Muscle layer of colon (tissue), 2 donors: ENCODE results near the gene RINL.

Experiments used
- H3K27ac ChIP-seq: one replicate; pipeline ENCODE4 v1.7.0; 2013; ENCODE audit warnings: low read depth, mild to moderate bottlenecking, low read length, moderate library complexity
- H3K27me3 ChIP-seq, 2 donors: one replicate each; pipeline ENCODE4 v1.7.0; 2013; ENCODE audit warnings: low read length in 2 of 2, mild to moderate bottlenecking in 2 of 2; ENCODE audit not compliant: insufficient read depth in 2 of 2, control insufficient read depth in 1 of 2
- H3K36me3 ChIP-seq: one replicate; pipeline ENCODE4 v1.7.0; 2013; ENCODE audit warnings: mild to moderate bottlenecking, low read length; ENCODE audit not compliant: insufficient read depth
- H3K4me1 ChIP-seq: one replicate; pipeline ENCODE4 v1.7.0; 2013; ENCODE audit warnings: mild to moderate bottlenecking, low read length; ENCODE audit not compliant: insufficient read depth
- H3K4me3 ChIP-seq, 2 donors: one replicate each; pipeline ENCODE4 v1.7.0; 2013; ENCODE audit warnings: low read length in 2 of 2, low read depth in 1 of 2, mild to moderate bottlenecking in 1 of 2, moderate library complexity in 1 of 2
- H3K9ac ChIP-seq: one replicate; pipeline ENCODE4 v1.7.0; 2013; ENCODE audit warnings: low read length
- H3K9me3 ChIP-seq: one replicate; pipeline ENCODE4 v1.7.0; 2013; ENCODE audit warnings: mild to moderate bottlenecking, low read length
- donor health status: abdominal sarcoma.
- donor health status: Adenocarcinoma of cecum.

The RINL gene

DNA sequence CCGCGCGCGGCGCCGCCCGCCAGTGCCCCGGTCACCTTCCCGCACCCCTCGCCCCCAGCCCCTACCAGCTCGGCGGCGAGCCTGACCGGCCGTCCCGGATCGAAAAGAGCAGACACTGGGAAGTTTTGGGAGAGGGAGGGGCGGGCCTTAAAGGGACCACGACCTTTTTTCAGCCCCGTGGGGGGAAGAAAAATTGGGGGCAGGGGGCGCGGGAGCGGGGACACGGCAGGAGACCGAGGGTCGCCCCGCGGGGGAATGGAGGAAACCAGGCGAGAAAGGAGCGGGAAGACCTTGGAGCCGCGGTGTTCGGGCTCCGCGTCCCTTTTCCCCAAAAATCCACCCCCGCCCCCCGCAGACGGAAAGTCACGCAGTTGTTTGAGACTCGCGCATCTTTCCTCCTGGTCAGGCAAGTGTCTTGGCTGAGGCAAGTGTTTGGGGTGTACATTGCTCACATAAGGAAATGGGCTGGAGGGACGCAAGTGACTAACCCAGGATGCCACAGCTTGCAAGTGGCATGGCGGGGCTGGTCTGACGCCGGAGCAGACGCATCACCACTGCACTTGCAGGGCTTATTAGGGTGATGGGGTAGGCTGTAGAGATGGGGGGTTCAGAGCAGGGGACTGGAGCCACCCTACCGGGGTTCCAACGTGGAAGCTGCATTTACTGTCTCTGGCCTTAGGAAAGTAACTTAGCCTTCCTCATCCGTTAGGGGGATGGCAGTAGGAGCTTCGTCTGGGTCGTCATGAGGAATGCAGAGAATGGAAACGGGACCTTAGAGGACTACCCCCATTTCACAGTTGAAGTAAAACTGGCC lies 25.6 kb downstream of the RINL start:
- peaks cover 14% of the 10 kb centered on the region for H3K36me3 ChIP-seq
- no peaks in the 10 kb centered on the region for H3K9me3 ChIP-seq
- H3K4me1 ChIP-seq, result peaks cover 20% of the 10 kb centered on the region
- H3K4me3 ChIP-seq, result peak overlapping the region; percentile 72 to 78
- peak overlapping the region; percentile 99 for H3K27ac ChIP-seq
- peak overlapping the region; percentile 84 for H3K9ac ChIP-seq
- H3K27me3 ChIP-seq, result no peaks in the 10 kb centered on the region

DNA sequence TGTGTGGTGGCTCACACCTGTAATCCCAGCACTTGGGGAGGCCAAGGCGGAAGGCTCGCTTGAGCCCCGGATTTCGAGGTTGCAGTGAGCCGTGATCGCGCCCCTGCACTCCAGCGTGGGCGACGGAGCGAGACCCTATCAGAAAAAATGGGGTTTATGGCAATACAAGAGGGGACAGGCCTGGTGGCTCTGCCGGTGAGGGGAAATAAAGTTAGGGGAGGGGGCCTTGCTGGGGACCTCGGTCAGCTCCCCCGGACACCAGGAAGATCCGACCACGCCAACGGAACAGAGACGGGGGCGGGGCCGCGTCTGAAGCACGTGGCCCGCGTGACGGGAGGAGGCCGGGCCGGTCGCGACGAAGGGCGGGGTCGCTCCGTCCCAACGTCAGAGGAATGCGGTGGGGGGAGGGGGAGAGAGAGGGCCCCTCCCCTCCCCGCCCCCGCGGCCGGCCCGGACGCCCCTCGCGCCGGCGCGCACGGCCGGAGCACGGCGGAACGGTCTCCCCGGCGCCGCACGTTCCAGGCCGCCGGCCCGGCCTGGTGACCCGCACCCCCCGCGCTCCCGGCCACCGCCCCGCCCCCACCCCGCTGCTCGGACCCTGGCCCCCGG lies 26.3 kb downstream of the RINL start:
- Histone ChIP-seq H3K4me3 (peak overlapping the region; percentile 72 to 82), H3K9me3 (no peaks in the 10 kb centered on the region), H3K9ac (peak overlapping the region; percentile 84), H3K36me3 (peaks cover 21% of the 10 kb centered on the region), H3K27ac (peak overlapping the region; percentile 99), H3K4me1 (peaks cover 26% of the 10 kb centered on the region), H3K27me3 (no peaks in the 10 kb centered on the region)

DNA sequence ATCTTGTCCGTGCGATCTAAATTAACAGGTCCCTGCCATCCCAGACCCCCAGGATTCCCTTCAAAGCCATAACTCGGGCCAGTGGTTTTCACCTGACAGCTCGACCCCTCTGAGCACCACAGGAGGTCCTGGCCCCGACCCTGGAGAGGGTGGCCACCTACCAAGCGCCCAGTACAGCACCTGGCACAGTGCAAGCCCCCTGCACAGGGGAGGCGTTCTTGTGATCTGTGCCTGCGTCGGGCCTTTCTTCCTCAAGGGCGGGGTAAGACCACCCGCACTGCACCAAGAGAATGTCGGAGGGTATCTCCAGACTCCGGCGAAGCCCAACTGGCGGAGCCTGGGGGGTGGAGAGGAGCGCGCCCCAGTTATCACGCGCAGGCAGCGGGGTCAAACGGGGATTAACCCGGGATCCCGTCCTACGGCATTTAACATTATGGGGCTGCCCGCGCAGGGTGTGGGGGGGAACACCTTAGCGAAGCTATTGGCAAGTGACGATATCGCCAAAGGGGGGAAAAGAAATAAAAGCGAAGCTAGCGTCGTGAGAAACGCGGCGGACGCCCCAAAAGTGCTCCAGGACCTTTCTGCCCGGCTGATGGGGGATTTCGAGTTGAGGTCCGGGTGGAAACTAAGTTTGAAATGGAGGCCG lies 27.0 kb downstream of the RINL start:
- Histone ChIP-seq H3K36me3 (peaks cover 27% of the 10 kb centered on the region), H3K27ac (peak overlapping the region; percentile 91), H3K9ac (peak overlapping the region; percentile 71), H3K9me3 (no peaks in the 10 kb centered on the region), H3K4me1 (peaks cover 31% of the 10 kb centered on the region), H3K4me3 (peak overlapping the region; percentile 69 to 82), H3K27me3 (no peaks in the 10 kb centered on the region)

DNA sequence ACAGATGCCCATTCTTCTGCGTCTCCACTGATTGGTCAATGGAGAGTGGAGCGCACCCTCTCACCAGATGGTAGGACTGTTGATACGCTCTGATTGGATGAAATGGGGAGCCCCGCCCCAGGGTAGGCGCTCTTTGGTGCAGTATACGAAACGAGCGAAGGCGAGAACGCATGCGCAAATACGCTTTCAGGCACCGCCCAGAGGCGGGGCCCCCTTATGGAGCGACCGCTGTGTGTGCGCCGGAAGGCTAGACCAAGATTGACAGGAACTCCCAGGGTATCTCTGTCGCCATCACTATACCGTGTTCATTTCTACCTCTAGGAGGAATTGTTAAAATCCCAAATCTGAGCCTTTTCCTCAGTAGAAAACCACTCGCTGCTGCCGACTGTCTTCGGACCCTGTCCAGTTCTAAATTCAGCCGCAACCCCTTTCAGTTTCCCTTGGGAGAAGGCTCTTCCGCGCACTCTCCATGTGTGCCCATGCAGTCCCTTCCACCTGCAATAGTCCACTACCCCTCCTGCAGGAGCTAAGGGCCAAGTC lies 27.6 kb downstream of the RINL start:
- peaks cover 35% of the 10 kb centered on the region for H3K4me1 ChIP-seq
- H3K36me3 ChIP-seq, result peaks cover 33% of the 10 kb centered on the region
- no peaks in the 10 kb centered on the region for H3K9me3 ChIP-seq

DNA sequence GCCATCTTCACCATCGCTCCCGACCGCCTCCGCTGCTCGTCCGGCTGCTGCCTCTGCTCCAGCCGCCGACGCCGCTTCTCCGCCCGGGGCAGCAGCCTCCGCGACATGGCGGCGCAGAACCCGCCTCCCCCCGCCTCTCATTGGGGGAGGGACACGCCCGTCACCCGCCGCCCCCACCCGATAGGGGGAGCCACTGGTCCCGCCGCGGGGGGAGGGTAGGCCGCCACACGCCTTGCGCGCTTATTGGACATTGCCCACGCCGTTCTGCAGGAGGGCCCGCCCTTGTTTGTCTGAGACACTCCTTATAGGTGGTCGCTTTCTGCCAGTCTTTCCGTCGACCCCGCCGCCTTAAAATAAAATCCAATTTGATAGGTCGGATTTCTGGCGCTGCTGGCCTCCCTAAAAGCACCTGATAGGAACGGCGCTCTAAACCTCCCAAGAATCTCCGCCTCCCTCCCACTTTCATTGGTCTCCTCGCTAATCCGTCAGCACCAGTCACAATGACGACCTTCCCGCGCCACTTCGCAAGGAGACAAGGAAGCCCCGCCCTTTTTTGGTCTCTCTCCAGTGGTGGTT lies 28.1 kb downstream of the RINL start, which contains the start of gene HNRNPL:
TSS of gene HNRNPL (minus strand) at position 127 of the 576 bp plus-strand sequence. CDS start at position 107, 20 bp downstream.
- no peaks in the 10 kb centered on the region for H3K9me3 ChIP-seq
- peaks cover 39% of the 10 kb centered on the region for H3K36me3 ChIP-seq
- peak within 1 kb of the TSS; percentile 99 for H3K27ac ChIP-seq
- peak within 1 kb of the TSS; percentile 87 to 94 for H3K4me3 ChIP-seq
- H3K9ac ChIP-seq, result peak within 1 kb of the TSS; percentile 84
- peaks cover 37% of the 10 kb centered on the region for H3K4me1 ChIP-seq
- no peaks in the 10 kb centered on the region for H3K27me3 ChIP-seq

More for the DNA sequence above, 27.6 kb downstream of the RINL start:
- H3K4me3 ChIP-seq, result peak overlapping the region; percentile 69 to 82
- H3K27me3 ChIP-seq, result no peaks in the 10 kb centered on the region
- peak overlapping the region; percentile 91 for H3K27ac ChIP-seq
- H3K9ac ChIP-seq, result peak overlapping the region; percentile 71

DNA sequence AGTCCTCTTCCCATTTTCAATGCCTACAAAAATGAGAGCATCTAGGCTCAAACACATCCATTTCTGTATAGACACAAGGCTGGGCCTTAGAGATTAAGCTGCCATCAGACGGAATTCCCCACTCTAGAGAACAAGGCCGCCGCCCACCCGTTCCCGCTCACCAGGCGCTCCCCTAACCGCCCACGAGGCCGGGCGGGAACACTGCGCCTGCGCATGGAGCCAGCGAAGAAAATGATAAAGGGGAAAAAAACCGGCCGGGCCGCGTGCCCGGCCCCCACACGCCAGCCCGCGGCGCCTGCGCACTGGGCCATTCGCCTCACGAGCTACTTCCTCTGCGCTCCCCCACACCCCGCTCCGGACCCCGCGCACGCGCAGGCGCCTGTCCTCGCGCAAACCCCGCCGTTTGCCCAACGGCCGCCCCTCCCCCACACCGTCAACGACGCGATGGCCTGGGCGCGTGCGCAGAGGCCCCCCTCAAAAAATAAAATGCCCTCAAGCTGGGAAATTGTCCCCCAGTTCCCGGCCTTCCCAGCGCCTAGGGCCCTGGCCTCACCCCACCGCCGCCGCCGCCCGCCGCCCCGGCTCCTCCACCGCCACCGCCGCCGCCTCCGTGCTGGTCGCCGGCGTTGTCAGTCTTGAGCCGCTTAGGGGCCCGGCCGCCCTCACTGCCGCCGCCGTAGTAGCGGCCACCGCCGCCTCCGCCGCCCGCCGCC lies 28.8 kb downstream of the RINL start:
- peaks cover 45% of the 10 kb centered on the region for H3K36me3 ChIP-seq
- peak overlapping the region; percentile 87 to 94 for H3K4me3 ChIP-seq
- no peaks in the 10 kb centered on the region for H3K9me3 ChIP-seq
- peak overlapping the region; percentile 84 for H3K9ac ChIP-seq
- H3K4me1 ChIP-seq, result peaks cover 37% of the 10 kb centered on the region
- H3K27me3 ChIP-seq, result no peaks in the 10 kb centered on the region
- H3K27ac ChIP-seq, result peak overlapping the region; percentile 99

DNA sequence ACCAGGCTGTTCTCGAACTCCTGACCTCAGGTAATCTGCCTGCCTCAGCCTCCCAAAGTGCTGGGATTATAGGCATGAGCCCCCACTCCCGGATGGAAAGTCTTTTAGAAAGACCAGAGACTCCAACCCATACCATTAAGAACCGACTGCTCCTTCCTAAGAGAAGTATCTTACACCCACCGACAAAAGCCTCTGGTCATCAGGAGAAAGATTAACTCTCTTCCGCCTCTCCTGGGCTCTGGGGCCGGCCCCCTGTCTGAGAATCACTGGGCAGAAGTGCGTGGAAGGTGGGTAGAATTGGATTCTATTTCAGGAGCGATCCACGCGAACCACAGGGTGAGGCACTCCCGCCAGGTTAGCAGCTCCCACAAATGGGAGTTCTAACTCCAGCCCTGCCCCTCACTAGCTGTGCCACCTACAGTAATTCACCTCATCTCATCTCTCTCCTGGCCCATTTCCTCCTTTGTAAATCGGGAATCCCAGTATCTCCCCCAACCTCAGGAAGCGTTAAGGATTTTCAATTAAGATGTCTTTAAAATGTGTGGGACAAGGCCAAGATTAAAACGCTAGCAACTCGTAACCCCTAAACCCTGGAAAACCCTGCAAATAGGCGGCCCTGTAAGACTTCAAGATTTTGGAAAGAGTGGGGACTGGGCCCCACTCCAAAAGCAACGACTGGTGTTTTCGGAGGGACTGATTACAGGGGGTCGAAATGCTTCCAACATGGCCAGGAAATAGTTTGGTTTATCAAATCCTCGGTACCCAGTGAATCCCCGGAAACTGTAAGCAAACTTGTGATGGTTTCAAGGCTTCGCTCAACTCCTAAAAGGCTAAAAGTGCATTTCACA lies 29.6 kb downstream of the RINL start:
- Histone ChIP-seq H3K27me3 (no peaks in the 10 kb centered on the region), H3K4me1 (peaks cover 37% of the 10 kb centered on the region), H3K9ac (peak overlapping the region; percentile 84), H3K36me3 (peaks cover 53% of the 10 kb centered on the region), H3K9me3 (no peaks in the 10 kb centered on the region), H3K4me3 (peak overlapping the region; percentile 18 to 94), H3K27ac (peak overlapping the region; percentile 99)

DNA sequence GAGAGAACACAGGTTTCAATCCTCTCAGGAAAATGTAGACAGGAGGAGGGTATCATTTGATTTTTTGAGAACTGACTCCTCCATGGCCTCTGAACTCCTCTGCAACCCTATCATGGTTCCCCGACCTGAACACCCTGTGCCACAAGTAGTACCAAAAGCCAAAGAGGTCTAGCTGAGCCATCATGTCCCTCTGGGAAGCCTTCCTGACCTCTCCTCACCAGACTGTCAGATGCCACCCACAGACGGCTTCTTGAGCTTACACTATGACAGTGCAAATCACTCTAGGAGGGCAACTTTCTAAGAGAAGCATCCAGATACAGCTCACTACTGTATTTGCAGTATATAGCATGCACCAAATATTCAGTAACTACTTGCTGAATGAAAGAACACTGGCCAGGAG lies 32.0 kb downstream of the RINL start:
- Histone ChIP-seq H3K9ac (no peak overlapping the region), H3K4me3 (no peak overlapping the region), H3K9me3 (no peaks in the 10 kb centered on the region), H3K4me1 (peaks cover 33% of the 10 kb centered on the region), H3K36me3 (peaks cover 77% of the 10 kb centered on the region), H3K27me3 (no peaks in the 10 kb centered on the region), H3K27ac (no peak overlapping the region)

DNA sequence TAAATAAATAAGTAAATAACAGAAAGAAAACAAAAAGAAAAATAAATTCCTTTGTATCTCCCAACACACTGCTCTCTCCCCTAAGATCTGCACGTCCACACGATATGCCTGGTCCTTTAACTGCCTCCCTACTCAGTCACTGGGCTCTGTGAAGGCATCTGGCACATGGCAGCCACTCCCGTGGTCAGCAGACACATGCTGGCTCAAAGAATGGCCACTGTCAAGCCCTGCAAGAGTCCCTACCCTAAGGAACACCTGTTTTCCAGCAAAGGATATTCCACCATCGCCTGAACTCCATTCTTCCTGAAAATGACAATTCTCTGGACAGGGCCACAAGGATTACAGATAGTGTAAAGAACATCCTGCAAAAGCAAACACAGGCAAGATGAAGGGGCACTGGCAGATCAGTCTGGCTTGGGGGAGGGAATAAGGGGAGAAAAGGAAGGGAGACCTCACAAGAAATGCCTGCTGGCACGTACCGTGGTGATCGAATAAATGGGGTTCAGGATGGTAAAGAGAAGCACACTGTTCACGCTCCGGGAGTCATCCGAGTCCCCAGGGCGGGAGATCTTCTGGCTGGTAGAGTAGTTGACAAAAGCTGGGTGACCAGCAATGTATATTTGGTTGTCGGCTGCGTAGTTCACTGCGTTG lies 32.6 kb downstream of the RINL start:
- Histone ChIP-seq H3K9ac (no peak overlapping the region), H3K4me3 (no peak overlapping the region), H3K27me3 (no peaks in the 10 kb centered on the region), H3K9me3 (no peaks in the 10 kb centered on the region), H3K36me3 (peaks cover 83% of the 10 kb centered on the region), H3K27ac (no peak overlapping the region), H3K4me1 (peaks cover 33% of the 10 kb centered on the region)
